Measurements from ENCODE around the gene TBC1D3K.
"Not testable (repeated sequence)": the region's sequence is repeated elsewhere in the genome, so short reads cannot be mapped to it uniquely, and the experiment has no call there.

TBC1D3K gene

DNA sequence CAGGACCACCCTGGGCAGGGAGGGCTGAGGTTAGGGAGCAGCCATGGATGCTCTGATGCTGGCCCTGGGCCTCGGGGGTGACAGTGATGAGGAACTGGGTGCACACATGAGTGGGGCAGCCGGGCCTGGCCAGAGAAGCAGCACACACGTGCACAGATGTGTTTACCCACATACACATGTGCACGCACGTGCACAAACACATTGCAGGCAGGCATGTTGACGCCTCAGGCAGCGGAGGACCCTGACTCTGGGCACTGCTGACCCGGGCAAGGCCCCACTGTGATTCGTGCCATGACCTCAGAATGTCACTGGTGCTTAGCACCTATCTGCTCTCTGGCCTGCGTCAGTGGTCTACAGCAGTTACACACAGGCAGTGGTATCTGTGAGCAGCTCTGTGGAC, at the start of gene TBC1D3K:
TBC1D3K (plus strand) TSS at position 301 of the 400 bp plus-strand sequence. CDS start 1,585 bp downstream, outside the sequence.
- DNase-seq (ENCODE audit: low read depth in 3 of 3, low spot score in 1 of 3) = not testable (repeated sequence)

DNA sequence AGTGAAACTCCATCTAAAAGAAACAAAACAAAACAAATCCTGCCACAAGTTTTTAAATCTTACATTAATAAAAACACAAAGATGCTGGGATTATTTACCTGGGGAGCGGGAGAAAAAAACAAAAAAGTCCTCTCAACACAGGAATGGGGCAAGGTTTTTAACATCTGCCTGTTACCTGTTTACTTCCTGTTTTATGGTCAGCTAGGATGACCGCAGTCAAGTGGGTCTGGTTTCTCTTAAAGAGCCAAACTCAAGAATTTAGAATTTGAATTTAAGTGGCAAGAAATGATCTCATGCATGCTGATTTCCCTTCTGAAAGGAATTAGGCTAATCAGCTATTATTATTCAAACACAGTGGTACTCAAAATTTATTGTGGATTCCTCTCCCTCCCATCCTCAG, 39.7 kb upstream of the TBC1D3K start:
- no peak for DNase-seq (ENCODE audit: low read depth in 3 of 3, low spot score in 1 of 3)

DNA sequence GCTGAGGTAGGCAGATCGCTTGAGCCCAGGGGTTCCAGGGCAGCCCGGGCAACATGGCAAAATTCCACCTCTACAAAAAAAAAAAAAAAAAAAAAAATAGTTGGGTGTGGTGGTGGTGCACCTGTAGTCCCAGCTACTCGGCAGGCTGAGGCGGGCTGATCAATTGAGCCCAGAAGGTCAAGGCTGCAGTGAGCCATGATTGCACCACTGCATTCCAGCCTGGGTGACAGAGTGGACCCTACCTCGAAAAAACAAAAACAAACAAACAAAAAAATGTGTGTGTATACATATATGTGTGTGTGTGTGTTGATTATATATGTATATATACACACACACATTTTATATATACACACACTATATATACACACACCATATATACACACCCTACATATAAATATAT, 39.1 kb upstream of the TBC1D3K start:
- DNase-seq (ENCODE audit: low read depth in 3 of 3, low spot score in 1 of 3) = no peak

DNA sequence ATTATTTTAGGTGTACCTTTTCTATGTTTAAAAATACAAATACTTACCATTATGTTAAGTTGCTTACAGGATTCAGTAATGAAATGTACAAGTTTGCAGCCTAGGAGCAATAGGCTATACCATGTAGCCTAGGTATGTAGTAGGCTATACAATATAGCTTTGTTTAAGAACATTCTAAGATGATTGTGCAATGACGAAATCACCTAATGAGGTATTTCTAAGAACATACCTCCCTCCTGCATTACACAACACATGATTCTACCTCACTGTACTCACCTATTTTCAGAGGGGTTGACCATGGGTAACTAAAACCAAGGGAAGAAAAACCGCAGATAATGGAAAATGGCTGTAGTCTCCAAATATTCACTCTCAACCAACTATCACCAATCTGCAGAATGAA, 35.3 kb upstream of the TBC1D3K start:
- no peak for DNase-seq (ENCODE audit: low read depth in 3 of 3, low spot score in 1 of 3)

DNA sequence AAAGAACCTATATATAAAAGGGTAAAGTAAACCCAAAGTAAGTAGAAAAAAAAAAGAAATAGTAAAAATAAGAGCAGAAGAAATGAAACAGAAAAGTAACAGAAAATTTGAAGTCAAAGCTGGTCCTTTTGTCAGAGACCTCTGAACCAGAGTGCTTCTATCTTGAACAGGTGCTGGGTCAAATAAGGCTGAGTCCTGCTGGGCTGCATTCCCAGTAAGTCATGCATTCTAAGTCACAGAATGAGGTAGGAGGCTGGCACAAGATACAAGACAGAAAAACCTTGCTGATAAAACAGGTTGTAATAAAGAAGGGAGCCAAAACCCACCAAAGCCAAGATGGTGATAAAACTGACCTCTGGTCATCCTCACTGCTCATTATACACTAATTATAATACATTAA, 27.3 kb upstream of the TBC1D3K start:
- DNase-seq (ENCODE audit: low read depth in 3 of 3, low spot score in 1 of 3) = not testable (repeated sequence)
